WERI-Rb-1 (cell line): ENCODE data around the gene ABL1.
"Not testable (repeated sequence)": the region's sequence is repeated elsewhere in the genome, so short reads cannot be mapped to it uniquely, and the experiment has no call there.

Experiments used
- DNase-seq: peaks from one replicate; pipeline ENCODE4 v3.0.0-alpha.2; 2020
- H3K27ac ChIP-seq: fragments of 250-450 bp; sonication (Bioruptor Pico); 2 replicates; pipeline ENCODE4 v1.5.1; 2020; ENCODE audit warnings: mild to moderate bottlenecking, moderate library complexity
- H3K27me3 ChIP-seq: fragments of 250-450 bp; sonication (Bioruptor Pico); 2 replicates; pipeline ENCODE4 v1.5.1; 2021; ENCODE audit warnings: mild to moderate bottlenecking, low read depth, moderate library complexity; ENCODE audit not compliant: insufficient read depth, severe bottlenecking
- H3K36me3 ChIP-seq: fragments of 250-450 bp; sonication (Bioruptor Pico); 2 replicates; pipeline ENCODE4 v1.5.1; 2020; ENCODE audit warnings: mild to moderate bottlenecking, moderate library complexity
- H3K4me3 ChIP-seq: 2 replicates; pipeline ENCODE4 v1.5.1; 2011; ENCODE audit warnings: low read depth, mild to moderate bottlenecking, control low read depth, low read length
- H3K9me3 ChIP-seq: fragments of 250-450 bp; sonication (Bioruptor Pico); 2 replicates; pipeline ENCODE4 v1.5.1; 2021; ENCODE audit warnings: mild to moderate bottlenecking, moderate library complexity; ENCODE audit not compliant: severe bottlenecking
- TF ChIP-seq, protein P1 (sequence below): IDR thresholded peaks from 2 replicates; pipeline ENCODE4 v1.5.1; 2011; ENCODE audit warnings: low read depth, mild to moderate bottlenecking, control low read depth, inconsistent platforms, low read length

Gene ABL1

DNA sequence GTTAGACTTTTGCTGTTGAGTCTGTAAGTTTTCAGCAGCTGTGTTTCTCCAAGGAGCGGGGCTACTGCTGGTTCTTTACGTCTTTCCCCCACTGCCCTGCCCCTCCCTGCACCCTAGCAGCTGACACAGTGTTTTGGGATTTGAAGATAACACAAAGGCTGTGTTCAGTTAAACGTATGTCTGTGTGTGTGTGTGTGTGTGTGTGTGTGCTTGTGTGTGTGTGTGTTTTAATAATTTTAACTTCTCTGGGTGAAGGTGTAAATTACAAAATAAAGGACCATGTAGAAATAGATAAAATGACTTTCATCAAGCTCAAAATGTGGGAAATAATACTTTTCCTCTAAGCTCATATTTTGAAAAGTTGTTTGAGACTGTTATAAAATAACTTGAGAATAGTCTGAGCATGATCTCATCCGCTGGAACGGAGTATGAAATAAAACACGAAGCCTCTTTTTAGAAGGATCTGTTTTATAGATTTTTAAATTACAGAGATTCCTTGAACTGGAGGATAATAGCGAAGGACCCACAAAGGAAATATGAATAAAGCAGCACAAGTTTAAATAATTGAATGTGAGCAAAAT, 10.9 kb downstream of the ABL1 start:
- peaks cover 42% of the 10 kb centered on the region for H3K36me3 ChIP-seq
- no peaks in the 10 kb centered on the region for H3K27me3 ChIP-seq
- DNase-seq: no peak
- H3K9me3 ChIP-seq: no peaks in the 10 kb centered on the region
- TF ChIP-seq, protein P1, sequence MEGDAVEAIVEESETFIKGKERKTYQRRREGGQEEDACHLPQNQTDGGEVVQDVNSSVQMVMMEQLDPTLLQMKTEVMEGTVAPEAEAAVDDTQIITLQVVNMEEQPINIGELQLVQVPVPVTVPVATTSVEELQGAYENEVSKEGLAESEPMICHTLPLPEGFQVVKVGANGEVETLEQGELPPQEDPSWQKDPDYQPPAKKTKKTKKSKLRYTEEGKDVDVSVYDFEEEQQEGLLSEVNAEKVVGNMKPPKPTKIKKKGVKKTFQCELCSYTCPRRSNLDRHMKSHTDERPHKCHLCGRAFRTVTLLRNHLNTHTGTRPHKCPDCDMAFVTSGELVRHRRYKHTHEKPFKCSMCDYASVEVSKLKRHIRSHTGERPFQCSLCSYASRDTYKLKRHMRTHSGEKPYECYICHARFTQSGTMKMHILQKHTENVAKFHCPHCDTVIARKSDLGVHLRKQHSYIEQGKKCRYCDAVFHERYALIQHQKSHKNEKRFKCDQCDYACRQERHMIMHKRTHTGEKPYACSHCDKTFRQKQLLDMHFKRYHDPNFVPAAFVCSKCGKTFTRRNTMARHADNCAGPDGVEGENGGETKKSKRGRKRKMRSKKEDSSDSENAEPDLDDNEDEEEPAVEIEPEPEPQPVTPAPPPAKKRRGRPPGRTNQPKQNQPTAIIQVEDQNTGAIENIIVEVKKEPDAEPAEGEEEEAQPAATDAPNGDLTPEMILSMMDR: no peak
- no peak overlapping the region for H3K27ac ChIP-seq
- no peak overlapping the region for H3K4me3 ChIP-seq

DNA sequence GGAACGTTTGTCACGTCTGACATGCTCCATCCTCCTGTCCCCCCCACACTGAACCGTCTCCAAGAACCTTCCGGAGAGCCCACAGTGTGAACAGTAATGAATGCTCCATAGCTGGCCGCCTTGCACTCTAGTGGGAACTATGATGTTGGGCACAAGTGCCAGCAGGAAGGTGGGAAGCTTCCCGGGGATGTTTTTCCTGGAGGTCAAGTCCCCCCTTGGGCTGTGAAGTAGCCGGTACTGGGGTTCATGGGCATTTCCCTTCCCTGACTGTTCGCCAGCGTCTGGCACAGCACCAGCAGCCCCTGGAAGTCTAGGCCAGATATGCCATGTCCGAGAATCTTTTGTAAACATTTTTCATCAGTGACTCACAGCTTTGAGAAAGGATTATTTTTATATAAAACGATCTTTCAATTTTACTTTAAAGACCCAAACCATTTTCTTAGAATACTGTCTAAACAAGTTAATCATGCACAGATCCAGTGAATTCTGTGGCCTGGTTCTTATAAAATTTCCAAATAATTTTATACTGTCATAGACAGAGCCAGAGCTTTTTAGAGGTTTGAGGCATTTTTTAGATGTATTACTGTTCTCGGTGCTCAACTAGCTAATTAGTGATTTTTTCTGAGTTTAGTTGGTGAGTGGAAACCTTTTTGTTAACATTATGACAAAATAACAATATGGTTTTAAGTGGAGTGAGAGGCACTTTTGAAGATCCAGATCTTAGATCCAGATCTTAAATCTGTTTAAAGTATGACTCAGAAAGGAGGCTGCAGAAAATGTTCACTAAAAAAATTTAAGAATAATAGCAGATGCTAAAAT, 11.6 kb downstream of the ABL1 start:
- no peaks in the 10 kb centered on the region for H3K27me3 ChIP-seq
- H3K9me3 ChIP-seq: no peaks in the 10 kb centered on the region
- peaks cover 45% of the 10 kb centered on the region for H3K36me3 ChIP-seq
- no peak overlapping the region for H3K27ac ChIP-seq
- no peak for DNase-seq
- TF ChIP-seq, protein P1: no peak
- no peak overlapping the region for H3K4me3 ChIP-seq

DNA sequence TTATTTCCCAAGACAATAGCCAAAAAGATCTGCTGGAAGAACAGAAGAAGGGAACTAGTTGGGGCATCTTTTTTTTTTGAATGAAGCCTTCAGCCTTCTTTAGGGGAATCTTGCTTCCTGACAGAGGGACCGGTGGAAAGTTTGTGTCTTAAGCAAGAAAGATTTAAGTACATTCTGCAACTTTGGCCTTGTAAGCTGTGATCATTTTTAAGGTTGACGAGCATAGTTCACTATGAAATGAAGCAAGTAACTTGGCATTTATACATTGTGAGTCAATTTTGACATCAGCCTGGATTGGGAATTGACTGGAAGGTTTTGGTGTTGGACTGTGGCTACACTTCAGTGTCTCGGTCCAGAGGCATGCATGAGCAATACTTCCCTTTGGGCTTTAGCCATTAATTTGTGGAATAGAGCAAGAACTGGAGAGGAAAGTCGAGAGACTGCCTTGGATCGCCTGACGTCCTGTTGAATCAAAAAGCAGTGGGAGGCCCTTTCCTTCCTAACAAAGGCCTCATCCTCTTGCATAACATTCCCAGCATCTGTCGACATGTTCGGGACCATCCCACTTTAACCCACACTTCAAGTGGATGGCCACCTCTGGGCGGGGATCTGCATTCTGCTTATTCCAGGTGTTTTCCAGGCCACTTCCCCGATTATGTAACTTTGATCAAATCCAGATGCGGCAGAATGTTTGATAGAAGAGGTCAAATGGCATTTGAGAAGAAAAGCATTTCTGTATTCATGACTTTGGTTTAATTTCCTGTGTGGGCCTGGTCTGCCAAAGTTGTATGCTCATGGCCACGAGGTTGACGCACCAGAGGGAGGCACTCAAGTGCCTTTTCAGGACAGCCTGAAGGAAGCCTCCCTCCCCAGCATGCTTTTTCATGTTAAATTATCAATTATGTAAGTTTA, 12.5 kb downstream of the ABL1 start:
- no peak for DNase-seq
- Histone ChIP-seq H3K9me3 (no peaks in the 10 kb centered on the region), H3K27me3 (no peaks in the 10 kb centered on the region), H3K36me3 (peaks cover 49% of the 10 kb centered on the region), H3K4me3 (no peak overlapping the region), H3K27ac (no peak overlapping the region)
- TF ChIP-seq, protein P1: 0 out of 2 replicates have a peak, but pooled peaks have one; percentile 2

DNA sequence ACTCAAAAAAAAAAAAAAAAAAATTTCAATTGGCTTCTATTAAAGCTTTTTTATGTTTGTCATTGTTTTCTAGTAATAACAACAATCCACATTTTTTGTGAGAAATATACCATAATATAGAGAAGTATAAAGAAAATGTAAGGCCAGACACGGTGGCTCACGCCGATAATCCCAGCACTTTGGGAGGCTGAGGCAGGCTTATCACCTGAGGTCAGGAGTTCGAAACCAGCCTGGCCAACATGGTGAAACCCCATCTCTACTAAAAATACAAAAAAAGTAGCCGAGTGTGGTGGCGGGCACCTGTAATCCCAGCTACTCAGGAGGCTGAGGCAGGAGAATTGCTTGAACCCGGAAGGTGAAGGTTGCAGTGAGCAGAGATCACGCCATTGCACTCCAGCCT, 13.5 kb downstream of the ABL1 start:
- H3K27me3 ChIP-seq, H3K9me3 ChIP-seq, DNase-seq, H3K4me3 ChIP-seq, H3K27ac ChIP-seq: not testable (repeated sequence)
- H3K36me3 ChIP-seq: peaks cover 43% of the 10 kb centered on the region

DNA sequence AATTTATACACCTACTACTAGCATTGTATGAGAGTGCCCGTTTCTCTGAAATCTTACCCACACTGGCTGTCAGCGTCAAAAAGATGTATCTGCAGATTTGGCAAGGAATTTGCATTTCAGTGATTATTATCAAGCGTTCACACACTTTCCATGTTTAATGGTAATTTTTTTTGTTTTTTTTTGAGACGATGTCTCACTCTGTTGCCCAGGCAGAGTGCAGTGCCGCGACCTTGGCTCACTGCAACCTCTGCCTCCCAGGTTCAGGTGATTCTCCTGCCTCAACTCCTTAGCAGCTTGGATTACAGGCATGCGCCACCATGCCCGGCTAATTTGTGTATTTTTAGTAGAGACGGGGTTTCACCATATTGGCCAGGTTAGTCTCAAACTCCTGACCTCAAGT, 14.3 kb downstream of the ABL1 start:
- Histone ChIP-seq H3K27me3 (no peaks in the 10 kb centered on the region), H3K4me3 (no peak overlapping the region), H3K9me3 (no peaks in the 10 kb centered on the region), H3K27ac (no peak overlapping the region), H3K36me3 (peaks cover 51% of the 10 kb centered on the region)
- TF ChIP-seq, protein P1: no peak
- no peak for DNase-seq

DNA sequence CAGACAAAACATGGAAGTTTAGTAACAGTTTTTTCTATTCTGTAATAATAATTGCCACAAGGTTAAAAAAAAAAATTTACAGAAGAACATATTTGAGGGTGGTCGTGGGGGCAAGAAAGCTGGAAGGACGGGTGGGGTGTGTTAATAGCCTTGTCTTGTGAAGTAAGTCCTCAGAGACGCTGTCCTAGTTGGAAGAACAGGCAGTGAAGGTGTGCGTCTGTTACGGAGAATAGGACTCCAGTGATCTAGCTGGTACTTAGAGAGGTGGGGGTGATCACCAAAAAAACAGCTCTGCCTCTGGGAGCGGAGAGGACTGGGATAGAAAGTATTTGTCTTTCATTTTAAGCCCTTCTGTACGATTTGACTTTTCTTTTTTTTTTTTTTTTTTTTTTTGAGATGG, 17.7 kb downstream of the ABL1 start:
- TF ChIP-seq, protein P1: no peak

More for the DNA sequence above, 17.7 kb downstream of the ABL1 start:
- no peaks in the 10 kb centered on the region for H3K9me3 ChIP-seq
- DNase-seq: no peak
- H3K36me3 ChIP-seq: peaks cover 78% of the 10 kb centered on the region
- H3K27me3 ChIP-seq: no peaks in the 10 kb centered on the region
- H3K27ac ChIP-seq: no peak overlapping the region
- no peak overlapping the region for H3K4me3 ChIP-seq
